Upper lobe of left lung (tissue), 6 donors: ENCODE measurements around the gene DGKB. TPM values are rescaled to one million over a fixed set of nuclear protein-coding genes. Genes with fewer than 3 reads are reported as not detected.

ENCODE experiments used
- ATAC-seq, 2 donors: fragments of 200-7000 bp; cut with Tn5 transposase; one replicate each; pipeline ENCODE4 v1.9.1; 2022; ENCODE audit warnings: mild to moderate bottlenecking in 2 of 2, moderate library complexity in 2 of 2; ENCODE audit not compliant: low FRiP score in 2 of 2
- DNase-seq, 2 donors: peaks; one replicate each; pipeline ENCODE4 v3.0.0-alpha.2; 2019 to 2020
- H3K27ac ChIP-seq, 4 donors: fragments of 200-600 bp; sonication (generic); one replicate each; pipeline ENCODE4 v1.5.1; 2016 to 2019
- H3K27me3 ChIP-seq, 4 donors: fragments of 200-600 bp; sonication (generic); one replicate each; pipeline ENCODE4 v1.5.1; 2017 to 2019
- H3K36me3 ChIP-seq, 4 donors: fragments of 200-600 bp; sonication (generic); one replicate each; pipeline ENCODE4 v1.5.1; 2016 to 2019
- H3K4me1 ChIP-seq, 4 donors: fragments of 200-600 bp; sonication (generic); one replicate each; pipeline ENCODE4 v1.5.1; 2018 to 2019
- H3K4me3 ChIP-seq, 4 donors: fragments of 200-600 bp; sonication (generic); one replicate each; pipeline ENCODE4 v1.5.1; 2017 to 2019; ENCODE audit warnings: mild to moderate bottlenecking in 2 of 4, moderate library complexity in 1 of 4
- H3K9me3 ChIP-seq, 4 donors: fragments of 200-600 bp; sonication (generic); one replicate each; pipeline ENCODE4 v1.5.1; 2018 to 2019
- EP300 ChIP-seq, 4 donors: sonication (generic); formaldehyde crosslinking; IDR thresholded peaks; one replicate each; pipeline ENCODE4 v1.5.1; 2017; ENCODE audit warnings: antibody characterized with exemption in 4 of 4, control low read depth in 2 of 4
- POLR2A ChIP-seq, 4 donors: fragments of 450-650 bp; IDR thresholded peaks; one replicate each; pipeline ENCODE4 v1.5.1; 2016 to 2017; ENCODE audit warnings: antibody characterized with exemption in 4 of 4, mild to moderate bottlenecking in 2 of 4
- POLR2AphosphoS5 ChIP-seq, 2 donors: sonication (generic); formaldehyde crosslinking; IDR thresholded peaks; one replicate each; pipeline ENCODE4 v1.5.1; 2017; ENCODE audit warnings: antibody characterized with exemption in 2 of 2
- WGBS, 2 donors: methylation state at CpG; one replicate each; pipeline ENCODE4 v1.1.5; 2017 to 2018; 5-methylcytosine and 5-hydroxymethylcytosine counted together
- total RNA-seq, 6 donors: library from RNA; depleted of rRNA in 4 of 6; stranded (reverse); fragments of >200 nt in 4 of 6; gene quantifications; one replicate each; pipeline versions ENCODE4 v1.1.0 to v1.2.1, GENCODE V29; 2016 to 2021
- TF ChIP-seq, protein P1 (sequence below), 6 experiments: fragments of 450-650 bp in 4 of 6; fragments of 200-600 bp in 2 of 6; sonication (generic) in 2 of 6; IDR thresholded peaks; one replicate each; pipeline ENCODE4 v1.5.1; 2016 to 2019; ENCODE audit warnings: antibody characterized with exemption in 6 of 6
- donor health status: DM: no; HTN: no; CAD: no; lungs with moderate emphysema.
- donor health status: DM: no; HTN: yes; CAD: no; lungs with severe emphysema.

DGKB gene
- total RNA-seq, 6 donors from 2014 or later: 0.09 to 0.30 (median 0.30) TPM; not detected in 3

GRCh38 chr7:14858866-14859265, 43.7 kb downstream of the DGKB start:
- H3K4me3 ChIP-seq: no peak overlapping the region
- ATAC-seq (no peak), DNase-seq (no peak)
- H3K27me3 ChIP-seq: no peaks in the 10 kb centered on the region
- no peaks in the 10 kb centered on the region for H3K36me3 ChIP-seq
- H3K27ac ChIP-seq: no peak overlapping the region
- H3K9me3 ChIP-seq: no peaks in the 10 kb centered on the region
- TF ChIP-seq EP300 (IDR thresholded peaks at IDR 0.05) (no peak), POLR2A (IDR thresholded peaks at IDR 0.05) (no peak), POLR2AphosphoS5 (IDR thresholded peaks at IDR 0.05) (no peak)
- TF ChIP-seq, protein P1, sequence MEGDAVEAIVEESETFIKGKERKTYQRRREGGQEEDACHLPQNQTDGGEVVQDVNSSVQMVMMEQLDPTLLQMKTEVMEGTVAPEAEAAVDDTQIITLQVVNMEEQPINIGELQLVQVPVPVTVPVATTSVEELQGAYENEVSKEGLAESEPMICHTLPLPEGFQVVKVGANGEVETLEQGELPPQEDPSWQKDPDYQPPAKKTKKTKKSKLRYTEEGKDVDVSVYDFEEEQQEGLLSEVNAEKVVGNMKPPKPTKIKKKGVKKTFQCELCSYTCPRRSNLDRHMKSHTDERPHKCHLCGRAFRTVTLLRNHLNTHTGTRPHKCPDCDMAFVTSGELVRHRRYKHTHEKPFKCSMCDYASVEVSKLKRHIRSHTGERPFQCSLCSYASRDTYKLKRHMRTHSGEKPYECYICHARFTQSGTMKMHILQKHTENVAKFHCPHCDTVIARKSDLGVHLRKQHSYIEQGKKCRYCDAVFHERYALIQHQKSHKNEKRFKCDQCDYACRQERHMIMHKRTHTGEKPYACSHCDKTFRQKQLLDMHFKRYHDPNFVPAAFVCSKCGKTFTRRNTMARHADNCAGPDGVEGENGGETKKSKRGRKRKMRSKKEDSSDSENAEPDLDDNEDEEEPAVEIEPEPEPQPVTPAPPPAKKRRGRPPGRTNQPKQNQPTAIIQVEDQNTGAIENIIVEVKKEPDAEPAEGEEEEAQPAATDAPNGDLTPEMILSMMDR (IDR thresholded peaks at IDR 0.05): no peak
- H3K4me1 ChIP-seq: no peaks in the 10 kb centered on the region
- WGBS, 2 donors: 65 to 71% methylated on average over 2 of the region's 2 CpGs

- ATAC-seq: no peak
These were observed 44.1 kb downstream of the DGKB start for GRCh38 chr7:14858410-14858809.

DNA sequence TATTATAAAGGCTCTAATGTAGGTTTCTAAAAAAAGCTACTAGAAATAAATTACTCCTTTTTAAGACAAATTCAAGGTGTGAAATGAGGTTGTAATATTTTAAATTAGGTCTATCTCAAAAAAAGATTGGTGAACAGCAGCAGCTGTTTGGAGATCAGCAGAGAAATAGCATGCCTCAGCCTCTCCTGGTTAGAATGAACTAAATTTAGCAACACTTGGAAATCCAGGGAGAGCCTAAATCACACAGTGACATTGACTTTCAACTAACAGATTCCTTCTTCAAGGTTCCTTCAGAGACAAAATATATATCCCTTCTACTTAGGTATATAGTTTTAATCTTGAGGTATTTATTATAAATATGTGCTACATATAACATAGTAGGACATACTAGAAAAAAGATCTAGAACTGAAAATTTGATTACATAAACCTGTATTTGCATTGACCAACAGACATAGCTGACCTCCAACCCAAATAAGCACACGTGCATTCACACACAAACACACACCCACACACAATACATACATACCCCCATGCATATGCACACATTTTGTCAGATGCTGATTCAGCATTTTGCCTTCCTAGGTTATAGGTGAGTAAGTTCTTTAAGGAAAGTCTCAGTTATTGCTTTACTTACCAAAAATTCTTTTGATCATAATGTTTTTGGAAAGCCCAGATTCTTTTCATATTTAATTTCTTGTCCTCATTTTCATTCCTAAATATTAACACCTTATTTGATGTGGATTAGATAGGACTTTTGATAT, 47.3 kb downstream of the DGKB start:
- Histone ChIP-seq H3K4me3 (no peak overlapping the region), H3K27ac (no peak overlapping the region), H3K9me3 (no peaks in the 10 kb centered on the region), H3K36me3 (no peaks in the 10 kb centered on the region), H3K27me3 (no peaks in the 10 kb centered on the region), H3K4me1 (no peaks in the 10 kb centered on the region)
- TF ChIP-seq POLR2AphosphoS5 (IDR thresholded peaks at IDR 0.05): no peak
- no peak for TF ChIP-seq POLR2A (IDR thresholded peaks at IDR 0.05)
- no peak for TF ChIP-seq EP300 (IDR thresholded peaks at IDR 0.05)
- TF ChIP-seq, protein P1 (IDR thresholded peaks at IDR 0.05): no peak
- WGBS, 2 donors: 25 to 44% methylated on average over 1 of the region's 1 CpG
- ATAC-seq (no peak), DNase-seq (no peak)

More at GRCh38 chr7:14858410-14858809, 44.1 kb downstream of the DGKB start:
- no peaks in the 10 kb centered on the region for H3K27me3 ChIP-seq
- 46 to 57% methylated on average over 3 of the region's 3 CpGs for WGBS, 2 donors
- no peak overlapping the region for H3K27ac ChIP-seq
- H3K9me3 ChIP-seq: no peaks in the 10 kb centered on the region
- no peak for TF ChIP-seq POLR2AphosphoS5 (IDR thresholded peaks at IDR 0.05)
- no peak for TF ChIP-seq POLR2A (IDR thresholded peaks at IDR 0.05)
- TF ChIP-seq, protein P1 (IDR thresholded peaks at IDR 0.05): no peak
- no peak for TF ChIP-seq EP300 (IDR thresholded peaks at IDR 0.05)
- H3K4me1 ChIP-seq: no peaks in the 10 kb centered on the region
- no peak overlapping the region for H3K4me3 ChIP-seq
- DNase-seq: no peak
- H3K36me3 ChIP-seq: no peaks in the 10 kb centered on the region

GRCh38 chr7:14854471-14854870, 48.1 kb downstream of the DGKB start:
- no peak for ATAC-seq
- TF ChIP-seq, protein P1 (IDR thresholded peaks at IDR 0.05): no peak
- TF ChIP-seq EP300 (IDR thresholded peaks at IDR 0.05): no peak
- TF ChIP-seq POLR2A (IDR thresholded peaks at IDR 0.05): no peak
- TF ChIP-seq POLR2AphosphoS5 (IDR thresholded peaks at IDR 0.05): no peak
- WGBS, 2 donors: 71 to 72% methylated on average over 5 of the region's 5 CpGs

GRCh38 chr7:14851610-14852009, 50.9 kb downstream of the DGKB start:
- Histone ChIP-seq H3K27ac (no peak overlapping the region), H3K4me3 (no peak overlapping the region), H3K27me3 (no peaks in the 10 kb centered on the region), H3K4me1 (no peaks in the 10 kb centered on the region), H3K9me3 (no peaks in the 10 kb centered on the region), H3K36me3 (no peaks in the 10 kb centered on the region)
- TF ChIP-seq, protein P1 (IDR thresholded peaks at IDR 0.05): no peak
- TF ChIP-seq POLR2AphosphoS5 (IDR thresholded peaks at IDR 0.05) (no peak), POLR2A (IDR thresholded peaks at IDR 0.05) (no peak), EP300 (IDR thresholded peaks at IDR 0.05) (no peak)
- no peak for ATAC-seq
- 19 to 33% methylated on average over 1 of the region's 1 CpG for WGBS, 2 donors
- no peak for DNase-seq

More at GRCh38 chr7:14854471-14854870, 48.1 kb downstream of the DGKB start:
- H3K4me1 ChIP-seq: no peaks in the 10 kb centered on the region
- no peaks in the 10 kb centered on the region for H3K9me3 ChIP-seq
- DNase-seq: no peak
- H3K27ac ChIP-seq: no peak overlapping the region
- no peak overlapping the region for H3K4me3 ChIP-seq
- no peaks in the 10 kb centered on the region for H3K27me3 ChIP-seq
- no peaks in the 10 kb centered on the region for H3K36me3 ChIP-seq
